Chondrocyte (in vitro differentiated cells): ENCODE measurements around the gene JMJD7. TPM values are rescaled to one million over a fixed set of nuclear protein-coding genes. Genes with fewer than 3 reads are reported as not detected.

Source experiments
- DNase-seq: peaks from one replicate; pipeline ENCODE4 v3.0.0; 2021; ENCODE audit warnings: mixed read lengths, low spot score
- H3K27ac Mint-ChIP-seq: one replicate; pipeline ENCODE4 v1.8.0; 2021; ENCODE audit warnings: mild to moderate bottlenecking, moderate library complexity, mixed read lengths; ENCODE audit not compliant: unreplicated experiment
- H3K27me3 Mint-ChIP-seq: 2 replicates; pipeline ENCODE4 v1.8.0; 2021; ENCODE audit warnings: low read depth, mixed read lengths
- H3K36me3 Mint-ChIP-seq: 2 replicates; pipeline ENCODE4 v1.8.0; 2021; ENCODE audit warnings: low read depth, mixed read lengths
- H3K4me1 Mint-ChIP-seq: 2 replicates; pipeline ENCODE4 v1.8.0; 2021; ENCODE audit warnings: low read depth, mild to moderate bottlenecking, mixed read lengths
- H3K4me3 Mint-ChIP-seq: one replicate; pipeline ENCODE4 v1.8.0; 2021; ENCODE audit warnings: mild to moderate bottlenecking, moderate library complexity, mixed read lengths; ENCODE audit not compliant: unreplicated experiment
- H3K9me3 Mint-ChIP-seq: 2 replicates; pipeline ENCODE4 v1.8.0; 2021; ENCODE audit warnings: low read depth, mixed read lengths
- CTCF ChIP-seq: fragments of 200-600 bp; sonication (generic); IDR thresholded peaks from 2 replicates; pipeline ENCODE4 v1.5.0; 2021; ENCODE audit warnings: antibody characterized with exemption, mild to moderate bottlenecking, moderate library complexity
- total RNA-seq: library from RNA; stranded (reverse); gene quantifications from 3 replicates; pipeline ENCODE4 v1.2.1, GENCODE V29; 2021

JMJD7 gene
- total RNA-seq, 1 donor from 2014 or later = 5.2 TPM

DNA sequence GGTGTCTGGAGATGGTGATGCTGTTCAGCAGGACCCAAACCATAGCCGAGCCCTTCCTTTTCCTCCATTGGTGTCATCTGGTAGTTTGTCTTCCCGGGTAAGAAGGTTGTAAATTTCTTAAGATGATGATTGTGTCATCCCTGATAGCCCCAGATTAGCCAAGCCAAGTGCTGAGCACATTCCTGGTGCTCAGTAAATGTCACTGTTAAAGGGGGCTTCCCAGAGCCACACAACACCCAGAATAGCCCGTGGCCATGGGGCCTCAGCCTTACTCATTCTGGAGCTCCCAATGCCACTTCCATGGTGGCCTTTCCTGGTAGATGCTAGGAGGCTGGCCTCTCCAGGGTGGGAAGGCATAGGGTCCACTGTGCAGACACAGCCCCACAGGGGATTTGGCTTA, 6.2 kb downstream of the JMJD7 start:
- TF ChIP-seq CTCF = no peak
- no peak for DNase-seq
- H3K4me1 Mint-ChIP-seq = peaks cover 4% of the 10 kb centered on the region
- no peaks in the 10 kb centered on the region for H3K36me3 Mint-ChIP-seq
- H3K27ac Mint-ChIP-seq = no peak overlapping the region
- H3K27me3 Mint-ChIP-seq = no peaks in the 10 kb centered on the region
- H3K9me3 Mint-ChIP-seq = no peaks in the 10 kb centered on the region
- H3K4me3 Mint-ChIP-seq = no peak overlapping the region

DNA sequence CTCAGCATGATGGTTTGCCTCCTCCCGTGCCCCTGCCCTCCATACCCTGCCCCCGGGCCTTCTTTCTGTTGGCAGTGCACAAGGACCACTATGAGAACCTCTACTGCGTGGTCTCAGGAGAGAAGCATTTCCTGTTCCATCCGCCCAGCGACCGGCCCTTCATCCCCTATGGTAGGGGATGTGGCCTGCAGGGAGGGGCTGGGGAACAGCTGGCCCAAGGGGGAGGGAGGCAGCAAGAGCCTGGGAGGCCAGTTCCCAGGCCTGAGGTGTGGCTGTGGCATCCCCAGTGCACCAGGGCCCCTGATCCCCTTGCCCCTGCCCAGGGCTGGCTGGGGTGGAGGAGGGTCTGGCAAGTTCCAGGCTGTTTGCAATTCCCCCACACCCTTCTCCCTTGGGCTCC, 8.2 kb downstream of the JMJD7 start:
- H3K36me3 Mint-ChIP-seq = no peaks in the 10 kb centered on the region
- no peak for DNase-seq
- H3K27ac Mint-ChIP-seq = no peak overlapping the region
- H3K27me3 Mint-ChIP-seq = no peaks in the 10 kb centered on the region
- no peak for TF ChIP-seq CTCF
- H3K4me3 Mint-ChIP-seq = no peak overlapping the region
- no peaks in the 10 kb centered on the region for H3K9me3 Mint-ChIP-seq
- peaks cover 4% of the 10 kb centered on the region for H3K4me1 Mint-ChIP-seq

GRCh38 chr15:41836713-41837454, 9.0 kb downstream of the JMJD7 start:
- Mint-ChIP-seq H3K27ac (no peak overlapping the region), H3K4me1 (peaks cover 4% of the 10 kb centered on the region), H3K36me3 (no peaks in the 10 kb centered on the region), H3K9me3 (no peaks in the 10 kb centered on the region), H3K4me3 (no peak overlapping the region), H3K27me3 (no peaks in the 10 kb centered on the region)
- DNase-seq = no peak
- TF ChIP-seq CTCF = no peak

GRCh38 chr15:41838400-41838897, 10.6 kb downstream of the JMJD7 start, which contains the start of gene PLA2G4B:
PLA2G4B (plus strand) TSS chr15:41838847; CDS start chr15:41838914, 67 bp downstream.
- TF ChIP-seq CTCF = no peak
- Mint-ChIP-seq H3K27me3 (no peaks in the 10 kb centered on the region), H3K27ac (no peak within 1 kb of the TSS), H3K36me3 (no peaks in the 10 kb centered on the region), H3K9me3 (no peaks in the 10 kb centered on the region), H3K4me1 (peaks cover 4% of the 10 kb centered on the region), H3K4me3 (no peak within 1 kb of the TSS)
- no peak for DNase-seq

DNA sequence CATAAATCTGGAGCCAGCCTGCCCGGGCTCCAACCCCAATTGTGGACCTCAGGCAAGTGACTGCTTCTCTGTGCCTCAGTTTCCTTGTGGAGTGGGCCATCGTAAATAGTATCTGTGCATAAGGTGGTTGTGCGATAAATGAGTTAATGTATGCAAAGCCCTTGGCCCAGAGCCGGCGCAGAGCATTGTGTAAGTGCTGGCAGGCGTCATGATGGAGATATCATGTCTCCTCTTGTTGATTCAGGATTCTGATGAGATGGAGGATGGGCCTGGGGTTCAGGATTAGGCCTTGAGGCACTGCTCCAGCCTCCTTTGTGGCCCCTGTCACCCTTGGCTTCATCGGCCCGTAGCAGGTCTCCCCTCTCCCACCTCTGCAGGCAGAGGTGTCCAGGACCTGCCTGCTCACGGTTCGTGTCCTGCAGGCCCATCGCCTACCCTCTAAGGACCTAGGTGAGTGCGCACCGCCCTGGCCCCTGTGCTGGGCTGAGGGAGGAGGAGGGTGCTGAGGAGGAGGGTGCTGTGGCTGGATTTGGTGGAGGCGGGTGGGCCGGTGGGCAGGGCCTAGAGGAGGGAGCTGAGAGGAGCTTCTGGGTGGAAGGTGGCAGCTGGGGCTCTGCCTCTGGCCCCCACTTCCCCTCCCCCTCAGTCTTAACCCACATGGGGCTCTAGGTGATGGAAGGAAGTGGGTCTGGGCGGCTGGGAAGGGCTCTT, 12.0 kb downstream of the JMJD7 start:
- no peak for DNase-seq
- H3K4me3 Mint-ChIP-seq = no peak overlapping the region
- no peaks in the 10 kb centered on the region for H3K9me3 Mint-ChIP-seq
- no peak for TF ChIP-seq CTCF
- no peaks in the 10 kb centered on the region for H3K27me3 Mint-ChIP-seq
- peaks cover 4% of the 10 kb centered on the region for H3K4me1 Mint-ChIP-seq
- H3K36me3 Mint-ChIP-seq = no peaks in the 10 kb centered on the region
- no peak overlapping the region for H3K27ac Mint-ChIP-seq
